Mesenteric fat pad (tissue), 1 donor: Measurements from ENCODE around the gene ARPC1A. TPM values are rescaled to one million over a fixed set of nuclear protein-coding genes. Genes with fewer than 3 reads are reported as not detected.
"Not testable (repeated sequence)": the region's sequence is repeated elsewhere in the genome, so short reads cannot be mapped to it uniquely, and the experiment has no call there.

Experiments used
- DNase-seq: peaks from one replicate; pipeline ENCODE4 v3.0.0-alpha.2; 2020; ENCODE audit warnings: low spot score
- total RNA-seq: library from RNA; stranded (reverse); fragmentation: NEBNext Ultra II Directional; extraction: Animal tissue kit (Norgen Biotek cat#: 25700); gene quantifications from one replicate; pipeline ENCODE4 v1.2.1, GENCODE V29; 2021
- donor health status: DM: yes; HTN: yes; CAD: no.

ARPC1A gene
- total RNA-seq, 1 donor from 2014 or later: 109 TPM

DNA sequence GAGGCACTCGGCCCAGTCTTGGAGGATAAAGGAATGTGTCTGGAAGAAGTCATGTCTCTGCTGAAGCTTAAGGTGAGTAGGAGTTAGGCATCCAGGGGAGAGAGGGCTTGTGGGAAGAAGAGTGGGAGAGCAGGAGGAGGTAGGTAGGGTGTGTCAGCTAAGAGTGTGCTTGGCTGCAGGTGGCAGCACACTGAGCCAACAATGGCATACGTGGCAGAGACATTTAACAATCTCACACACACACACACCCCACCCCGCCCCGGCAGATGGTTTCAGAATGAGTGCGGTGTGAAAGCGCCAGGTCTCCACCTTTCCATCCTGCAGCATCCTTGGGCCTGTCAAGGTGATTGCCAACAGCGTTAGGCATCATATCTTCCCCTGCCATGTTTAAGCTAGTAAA, 11.2 kb upstream of the ARPC1A start:
- peak; percentile 65 for DNase-seq

DNA sequence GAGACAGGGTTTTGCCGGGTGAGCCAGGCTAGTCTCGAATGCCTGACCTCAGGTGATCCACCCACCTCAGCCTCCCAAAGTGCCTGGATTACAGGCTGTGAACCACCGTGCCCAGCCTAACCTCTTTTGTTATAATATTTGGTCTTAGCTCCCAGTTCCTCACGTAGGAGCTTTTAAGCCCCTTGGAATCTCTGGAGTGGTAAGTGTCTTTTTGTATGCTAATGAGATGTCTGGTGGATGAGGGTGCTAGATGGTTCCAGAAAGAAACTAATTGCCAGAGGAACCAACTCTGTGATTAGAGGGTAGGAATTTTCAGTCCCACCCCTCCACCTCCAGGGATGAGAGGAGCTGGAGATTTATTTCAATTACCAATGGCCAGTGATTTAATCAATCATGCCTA, 5.3 kb upstream of the ARPC1A start:
- no peak for DNase-seq

DNA sequence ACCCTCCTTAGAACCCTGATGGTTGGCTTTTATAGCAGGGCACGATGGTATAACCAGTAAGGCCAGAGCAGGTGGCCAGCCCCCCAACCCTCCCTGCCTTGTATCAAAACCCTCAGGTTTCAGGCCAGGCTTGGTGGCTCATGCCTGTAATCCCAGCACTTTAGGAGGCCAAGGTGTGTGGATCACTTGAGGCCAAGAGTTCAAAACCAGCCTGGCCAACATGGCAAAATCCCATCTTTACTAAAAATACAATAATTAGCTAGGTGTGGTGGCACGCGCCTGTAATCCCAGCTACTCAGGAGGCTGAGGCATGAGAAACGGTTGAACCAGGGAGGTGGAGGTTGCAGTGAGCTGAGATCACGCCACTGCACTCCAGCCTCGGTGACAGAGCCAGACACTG, 3.0 kb upstream of the ARPC1A start:
- peak; percentile 57 for DNase-seq

DNA sequence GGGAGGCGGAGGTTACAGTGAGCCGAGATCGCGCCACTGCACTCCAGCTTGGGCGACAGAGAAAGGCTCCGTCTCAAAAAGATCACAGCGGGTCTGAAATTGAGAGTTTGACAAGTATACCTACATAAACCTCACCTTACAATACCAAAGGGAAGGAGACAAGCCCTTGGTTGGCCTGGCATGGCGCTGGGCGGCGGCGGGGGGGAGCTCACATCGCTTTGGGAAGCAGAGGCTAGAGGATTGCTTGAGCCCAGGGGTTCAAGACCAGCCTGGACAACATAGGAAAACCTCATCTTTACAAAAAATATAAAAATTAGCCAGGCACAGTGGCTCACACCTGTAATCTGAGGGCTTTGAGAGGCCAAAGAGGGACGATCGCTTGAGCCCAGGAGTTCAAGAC, 1.1 kb upstream of the ARPC1A start:
- peak; percentile 84 for DNase-seq

DNA sequence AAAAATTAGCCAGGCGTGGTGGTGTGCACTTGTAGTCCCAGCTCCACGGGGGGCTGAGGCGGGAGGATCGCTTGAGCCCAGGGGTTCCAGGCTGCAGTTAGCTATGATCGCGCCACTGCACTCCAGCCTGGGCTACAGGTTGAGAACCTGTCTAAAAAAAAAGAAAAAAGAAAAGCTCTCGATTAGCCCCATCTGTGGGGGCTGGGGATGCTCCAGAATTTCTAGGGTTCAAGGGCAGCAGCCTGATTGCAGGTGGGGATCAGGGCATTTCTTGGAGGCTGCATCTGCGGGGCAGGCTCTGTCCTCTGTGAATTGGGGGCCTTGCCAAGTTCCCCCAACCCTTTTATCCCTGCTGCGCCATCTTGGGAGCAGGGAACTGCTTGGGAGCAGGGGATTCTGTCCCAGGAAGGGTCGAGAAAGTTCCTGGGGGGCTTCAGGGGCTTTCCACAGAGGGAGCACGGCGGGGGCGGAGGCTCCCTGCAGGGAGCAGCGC, 651 bp upstream of the ARPC1A start:
- DNase-seq: peak; percentile 81

DNA sequence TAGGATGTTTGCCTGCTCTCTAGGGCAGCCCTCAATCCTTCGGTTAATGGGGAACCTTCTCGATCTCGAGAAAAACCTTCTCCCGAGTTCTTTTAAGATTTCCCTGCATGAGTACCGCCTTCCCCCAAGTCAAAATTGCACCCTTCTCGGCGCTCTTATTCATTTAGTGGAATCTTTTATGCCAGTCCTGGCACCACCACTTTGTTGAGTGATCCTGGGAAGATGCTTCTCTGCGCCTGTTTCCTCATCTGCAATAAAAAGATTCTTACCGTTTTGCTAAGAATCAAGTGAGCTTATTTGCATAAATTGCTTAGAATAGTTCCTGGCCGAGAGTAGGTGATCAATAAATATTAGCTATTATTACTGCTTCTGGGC, 697 bp downstream of the ARPC1A start:
- peak; percentile 26 for DNase-seq

DNA sequence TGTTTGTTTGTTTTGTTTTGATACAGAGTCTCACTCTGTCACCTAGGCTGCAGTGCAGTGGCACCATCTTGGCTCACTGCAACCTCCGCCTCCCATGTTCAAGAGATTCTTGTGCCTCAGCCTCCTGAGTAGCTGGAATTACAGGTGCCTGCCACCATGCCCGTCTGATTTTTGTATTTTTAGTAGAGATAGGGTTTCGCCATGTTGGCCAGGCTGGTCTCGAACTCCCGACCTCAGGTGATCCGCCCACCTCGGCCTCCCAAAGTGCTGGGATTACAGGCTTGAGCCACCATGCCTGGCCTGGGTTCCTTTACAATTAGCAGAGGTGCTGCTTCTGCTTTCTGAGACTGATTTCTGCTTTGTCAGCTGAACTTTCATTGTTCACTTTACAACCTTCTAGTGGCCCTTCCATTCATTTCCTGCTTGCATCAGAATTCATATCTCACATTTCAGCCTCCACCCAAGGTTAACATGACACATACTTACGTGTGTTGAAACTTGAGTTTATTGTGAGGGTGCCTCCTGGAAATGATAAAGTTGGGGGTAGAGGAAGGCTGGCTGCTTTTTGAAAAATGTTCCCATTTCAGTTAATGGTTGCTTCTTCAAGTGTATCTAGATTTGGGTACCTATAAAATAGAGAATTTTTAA, 4.7 kb downstream of the ARPC1A start:
- not testable (repeated sequence) for DNase-seq

DNA sequence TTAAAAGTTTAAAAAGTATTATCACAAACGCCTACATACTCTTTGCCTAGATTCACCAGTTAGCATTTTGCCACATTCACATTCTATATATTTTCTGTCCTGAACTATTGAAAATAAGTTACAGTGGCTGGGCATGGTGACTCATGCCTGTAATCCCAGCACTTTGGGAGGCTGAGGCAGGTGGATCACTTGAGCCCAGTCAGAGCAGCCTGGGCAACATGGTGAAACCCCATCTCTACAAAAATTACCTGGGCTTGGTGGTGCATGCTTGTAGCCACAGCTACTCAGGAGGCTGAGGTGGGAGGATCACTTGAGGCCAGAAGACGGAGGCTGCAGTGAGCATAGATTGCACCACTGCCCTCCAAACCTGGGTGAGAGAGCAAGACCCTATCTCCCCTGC, 5.3 kb downstream of the ARPC1A start:
- DNase-seq: no peak

DNA sequence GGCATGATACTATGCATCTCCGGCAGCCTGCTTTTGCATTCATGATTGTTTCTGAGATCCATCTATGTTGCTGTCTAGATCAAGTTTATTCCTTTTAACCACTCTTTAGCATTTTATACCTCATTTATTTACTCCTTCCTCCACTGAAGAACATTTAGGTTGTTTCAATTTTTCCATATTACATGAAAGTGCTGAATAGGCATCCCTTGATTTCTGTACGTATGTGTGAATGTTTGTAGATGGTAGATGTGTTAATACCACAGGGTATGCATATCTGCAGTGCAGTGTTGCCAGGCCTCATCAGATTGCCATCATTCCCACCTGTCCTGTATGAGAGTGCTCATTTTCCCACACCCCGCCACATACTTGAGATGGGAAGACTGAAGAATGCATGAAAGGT, 13.9 kb downstream of the ARPC1A start:
- DNase-seq: no peak

DNA sequence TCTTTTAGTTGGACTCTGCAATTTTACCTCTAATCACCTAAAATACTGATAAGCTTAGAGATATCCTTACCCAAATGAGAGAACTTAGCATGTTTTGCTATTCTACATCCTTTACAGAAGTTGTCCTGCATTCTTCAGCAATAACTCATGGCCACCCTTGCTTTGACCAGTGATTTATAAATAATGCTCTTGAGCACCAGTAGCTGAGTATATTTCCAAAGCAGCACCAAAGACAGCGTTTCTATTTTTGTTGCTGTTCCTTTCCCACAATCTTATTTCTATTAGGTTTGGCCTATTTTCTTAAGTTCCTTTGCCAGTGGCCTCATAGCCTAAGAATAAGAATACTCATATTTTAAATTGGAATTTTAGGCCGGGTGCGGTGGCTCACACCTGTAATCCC, 15.0 kb downstream of the ARPC1A start:
- no peak for DNase-seq

DNA sequence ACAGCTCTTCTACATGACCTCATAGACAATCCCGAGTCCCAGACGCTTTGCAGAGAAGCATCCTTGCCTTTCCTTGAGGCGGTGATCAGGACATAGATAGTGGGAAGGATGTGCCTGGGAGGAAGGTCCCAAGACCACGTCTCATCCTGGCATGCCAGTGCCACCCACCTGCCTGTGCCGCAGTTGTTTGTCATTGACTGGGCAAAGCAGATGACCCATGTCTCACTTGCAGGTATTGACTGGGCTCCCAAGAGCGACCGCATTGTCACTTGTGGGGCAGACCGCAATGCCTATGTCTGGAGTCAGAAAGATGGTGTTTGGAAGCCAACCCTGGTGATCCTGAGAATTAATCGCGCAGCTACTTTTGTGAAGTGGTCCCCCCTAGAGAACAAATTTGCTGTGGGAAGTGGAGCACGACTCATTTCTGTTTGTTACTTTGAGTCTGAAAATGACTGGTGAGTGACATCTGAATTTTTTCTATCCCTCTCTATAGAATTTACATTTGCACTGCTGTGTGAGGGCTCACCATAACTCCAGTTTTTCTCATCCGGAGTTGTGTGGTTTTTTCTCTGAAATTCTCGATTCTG, 18.5 kb downstream of the ARPC1A start:
- no peak for DNase-seq

DNA sequence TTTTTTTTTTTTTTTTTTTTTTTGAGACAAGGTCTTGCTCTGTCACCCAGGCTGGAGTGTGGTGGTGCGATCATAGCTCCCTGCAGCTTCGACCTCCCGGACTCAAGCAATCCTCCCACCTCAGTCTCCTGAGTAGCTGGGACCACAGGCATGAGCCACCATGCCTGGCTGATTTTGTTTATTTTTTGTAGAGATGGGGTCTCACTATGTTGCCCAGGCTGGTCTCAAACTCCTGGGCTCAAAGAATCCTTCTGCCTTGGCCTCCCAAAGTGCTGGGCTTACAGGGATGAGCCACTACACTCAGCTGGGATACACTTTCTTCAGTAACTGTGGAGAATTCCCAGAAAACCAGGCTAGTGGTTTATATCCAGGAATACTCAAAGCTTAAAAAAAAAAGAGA, 24.9 kb downstream of the ARPC1A start:
- peak; percentile 18 for DNase-seq

DNA sequence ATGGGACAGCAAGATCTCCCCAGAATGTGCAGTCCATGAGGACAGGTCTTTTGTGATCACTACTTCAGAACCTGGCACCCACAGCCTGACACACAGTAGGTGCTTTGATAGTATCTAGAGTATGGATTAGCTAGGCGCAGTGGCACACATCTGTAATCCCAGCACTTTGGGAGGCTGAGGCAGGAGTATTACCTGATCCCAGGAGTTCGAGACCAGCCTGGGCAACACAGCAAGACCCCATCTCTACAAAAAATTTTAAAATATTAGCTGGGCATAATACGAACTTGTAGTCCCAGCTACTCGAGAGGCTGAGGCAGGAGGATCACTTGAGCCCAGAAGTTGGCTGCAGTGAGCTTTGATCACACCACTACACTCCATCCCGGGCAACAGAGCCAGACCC, 26.5 kb downstream of the ARPC1A start:
- DNase-seq: peak; percentile 33

DNA sequence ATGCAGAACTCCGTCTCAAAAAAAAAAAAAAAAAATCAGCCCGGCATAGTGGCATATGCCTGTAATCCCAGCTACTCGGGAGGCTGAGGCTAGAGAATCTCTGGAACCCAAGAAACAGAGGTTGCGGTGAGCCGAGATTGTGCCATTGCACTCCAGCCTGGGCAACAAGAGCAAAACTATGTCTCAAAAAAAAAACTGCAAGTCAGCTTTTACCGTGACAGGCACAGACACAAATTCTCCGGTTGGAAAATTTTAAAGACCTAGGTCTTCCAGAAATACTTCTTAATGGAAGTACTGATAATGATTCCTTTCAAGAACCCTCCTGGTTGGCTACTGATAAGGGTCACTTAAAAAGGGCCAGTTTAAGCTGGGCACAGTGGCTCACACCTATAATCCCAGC, 29.4 kb downstream of the ARPC1A start:
- peak; percentile 18 for DNase-seq

DNA sequence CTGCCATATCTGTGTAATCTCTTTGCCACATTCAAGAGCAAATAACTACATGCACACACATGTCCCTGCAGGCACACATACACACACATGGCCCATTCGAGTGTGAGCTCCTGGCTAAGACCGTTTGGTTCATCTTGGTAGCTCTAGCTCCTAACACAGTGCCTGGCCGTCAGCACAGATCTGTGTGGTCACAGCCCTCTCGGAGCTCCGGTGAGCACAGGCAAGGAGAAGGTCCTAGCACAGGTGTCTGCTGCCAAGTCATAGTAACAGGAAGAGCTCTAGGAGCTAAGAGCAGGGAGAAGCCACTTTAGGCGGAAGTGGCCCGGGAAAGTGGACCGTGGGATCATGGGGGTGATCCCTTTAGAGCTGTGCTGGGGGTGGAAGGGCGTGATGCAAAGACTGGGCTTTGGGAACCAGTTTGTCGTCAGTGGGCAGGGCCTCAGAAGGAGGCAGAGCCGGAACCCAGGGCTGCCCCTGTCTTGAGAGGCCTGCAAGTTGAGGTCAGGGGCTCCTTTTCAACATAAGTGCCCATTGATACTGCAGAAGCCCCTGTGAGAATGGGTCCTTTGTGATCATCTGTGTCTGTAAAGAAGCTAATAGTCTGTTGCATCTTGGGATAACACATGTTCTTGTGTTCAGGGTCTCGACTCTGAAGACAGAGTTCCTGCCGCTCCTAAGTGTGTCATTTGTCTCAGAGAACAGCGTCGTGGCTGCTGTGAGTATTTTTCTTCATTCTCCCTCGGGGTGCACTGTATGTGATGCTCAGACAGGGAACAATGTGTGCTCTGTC, 32.2 kb downstream of the ARPC1A start:
- DNase-seq: peak; percentile 65

DNA sequence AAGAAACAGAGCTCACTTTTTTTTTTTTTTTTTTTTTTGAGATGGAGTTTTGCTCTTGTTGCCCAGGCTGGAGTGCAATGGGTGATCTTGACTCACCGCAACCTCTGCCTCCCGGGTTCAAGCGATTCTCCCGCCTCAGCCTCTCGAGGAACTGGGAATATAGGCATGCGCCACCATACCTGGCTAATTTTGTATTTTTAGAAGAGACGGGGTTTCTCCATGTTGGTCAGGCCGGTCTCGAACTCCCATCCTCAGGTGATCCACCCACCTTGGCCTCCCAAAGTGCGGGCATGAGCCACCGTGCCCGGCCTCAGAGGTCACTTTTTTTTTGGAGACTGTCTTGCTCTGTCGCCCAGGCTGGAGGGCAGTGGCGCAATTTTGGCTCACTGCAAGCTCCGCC, 32.8 kb downstream of the ARPC1A start:
- DNase-seq: not testable (repeated sequence)

DNA sequence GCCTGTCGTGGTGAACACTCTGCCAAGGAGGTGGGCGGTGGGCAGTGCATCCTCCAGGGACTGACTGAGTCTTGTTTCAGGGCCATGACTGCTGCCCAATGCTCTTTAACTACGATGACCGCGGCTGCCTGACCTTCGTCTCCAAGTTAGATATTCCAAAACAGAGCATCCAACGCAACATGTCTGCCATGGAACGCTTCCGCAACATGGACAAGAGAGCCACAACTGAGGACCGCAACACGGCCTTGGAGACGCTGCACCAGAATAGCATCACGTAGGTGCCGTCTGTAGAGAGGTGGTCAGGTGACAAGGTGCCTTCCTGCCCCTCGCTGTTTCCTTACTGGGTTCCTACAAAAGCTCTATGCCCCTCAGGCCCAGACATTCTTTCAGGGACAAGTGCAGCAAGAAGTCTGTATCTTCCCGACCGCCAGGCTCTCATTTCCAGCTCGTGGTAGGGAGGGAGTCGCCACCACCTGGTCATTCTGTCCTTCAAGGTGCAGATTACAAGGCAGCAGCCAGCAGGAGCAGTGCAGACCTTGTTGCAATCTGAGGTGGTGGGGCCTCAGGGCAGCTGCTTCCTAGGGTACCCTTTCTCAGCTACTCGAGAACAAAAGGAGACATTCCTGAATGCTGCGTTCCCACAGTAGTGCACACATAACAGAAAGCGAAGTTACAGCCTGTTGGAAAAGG, 33.9 kb downstream of the ARPC1A start:
- no peak for DNase-seq

DNA sequence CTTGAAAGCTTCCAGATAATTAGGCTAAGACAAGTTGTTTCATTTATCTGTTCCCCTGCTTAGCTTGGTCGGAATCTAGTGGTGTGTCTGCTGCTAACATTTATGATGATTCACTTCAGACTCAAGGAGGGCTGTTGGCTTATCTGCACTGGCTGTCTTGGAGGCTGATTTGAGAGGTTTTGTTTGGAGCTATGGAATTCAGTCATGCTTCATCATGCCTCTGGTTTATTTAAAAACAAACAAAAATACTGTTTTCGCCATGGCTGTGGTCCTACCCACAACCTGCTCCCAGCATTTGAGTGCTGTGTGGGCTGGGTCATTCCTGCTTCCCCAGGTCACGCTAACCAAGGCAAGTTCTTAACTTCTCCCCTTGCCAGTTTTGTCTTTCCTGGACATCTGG, 37.1 kb downstream of the ARPC1A start:
- DNase-seq: no peak

DNA sequence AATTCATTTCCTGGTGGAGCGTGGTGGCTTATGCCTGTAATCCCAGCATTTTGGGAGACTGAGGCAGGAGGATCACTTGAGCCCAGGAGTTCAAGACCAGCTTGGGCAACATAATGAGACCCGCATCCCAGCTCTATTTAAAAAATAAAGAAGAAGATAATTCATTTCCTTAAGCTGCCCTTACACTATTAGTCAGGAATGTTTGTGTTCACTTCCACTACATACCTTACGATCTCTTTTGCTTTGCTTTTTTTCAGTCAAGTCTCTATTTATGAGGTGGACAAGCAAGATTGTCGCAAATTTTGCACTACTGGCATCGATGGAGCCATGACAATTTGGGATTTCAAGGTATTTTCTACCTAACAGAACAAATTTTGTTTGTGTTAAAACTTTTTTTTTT, 37.6 kb downstream of the ARPC1A start:
- DNase-seq: no peak

DNA sequence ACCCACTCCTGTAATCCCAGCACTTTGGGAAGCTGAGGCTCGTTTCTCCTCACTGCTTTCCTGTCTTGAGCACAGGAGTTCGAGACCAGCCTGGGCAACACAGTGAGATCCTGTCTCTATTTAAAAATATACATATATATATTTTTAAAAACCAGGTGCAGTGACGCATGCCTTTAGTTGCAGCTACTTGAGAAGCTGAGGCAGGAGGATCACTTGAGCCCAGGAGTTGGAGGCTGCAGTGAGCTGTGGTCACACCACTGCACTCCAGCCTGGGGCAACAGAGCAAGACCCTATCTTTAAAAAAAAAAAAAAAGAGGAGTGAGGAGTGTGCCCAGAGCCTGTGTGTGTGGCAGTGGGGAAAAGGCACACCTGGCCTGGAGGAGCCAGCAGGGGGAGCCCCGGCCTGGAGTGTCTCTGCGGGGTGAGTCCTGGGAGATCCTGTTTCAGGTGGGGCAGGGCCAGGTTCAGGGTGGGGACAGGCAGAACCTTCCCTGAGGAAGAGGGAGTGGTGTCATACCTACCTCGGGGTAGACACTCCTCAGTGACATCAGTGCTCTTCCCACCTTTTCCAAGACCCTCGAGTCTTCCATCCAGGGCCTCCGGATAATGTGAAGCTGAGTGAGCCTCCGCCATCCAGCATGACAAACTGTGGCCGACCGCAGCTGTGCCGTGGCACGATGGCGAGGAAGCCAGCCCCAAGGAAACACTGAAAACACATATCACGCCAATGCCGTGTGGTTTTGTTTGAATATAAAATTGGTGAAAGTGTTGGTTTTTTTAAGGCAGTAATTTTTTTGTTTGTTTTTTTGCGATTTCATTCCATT, 39.8 kb downstream of the ARPC1A start:
- no peak for DNase-seq

DNA sequence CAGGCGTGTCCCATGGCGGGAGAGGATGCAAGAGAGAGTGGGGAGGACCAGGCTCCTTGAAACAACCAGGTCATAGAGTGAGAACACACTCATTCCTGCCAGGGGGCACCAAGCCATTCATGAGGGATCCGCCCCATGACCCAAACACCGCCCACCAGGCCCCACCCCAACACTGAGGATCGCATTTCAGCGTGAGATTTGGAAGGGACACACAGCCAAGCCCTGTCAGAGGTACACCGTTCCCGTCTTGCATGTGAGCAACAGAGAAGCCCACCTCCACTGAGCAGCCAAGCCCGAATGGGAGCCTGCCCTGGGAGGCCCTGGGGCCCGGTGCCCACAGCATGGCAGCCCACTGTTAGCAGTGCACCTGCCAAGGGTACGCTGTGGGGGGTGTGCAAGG, 40.9 kb downstream of the ARPC1A start:
- DNase-seq: no peak
